Prostate gland (tissue), 2 donors: ENCODE measurements around the gene ADD2. TPM values are rescaled to one million over a fixed set of nuclear protein-coding genes. Genes with fewer than 3 reads are reported as not detected.

Experiments used
- DNase-seq: peaks from one replicate; pipeline ENCODE4 v3.0.0-alpha.2; 2019; ENCODE audit warnings: low spot score
- H3K27ac ChIP-seq, 2 donors: fragments of 200-600 bp; sonication (generic); 2 replicates each; pipeline ENCODE4 v1.5.1; 2017 to 2019
- H3K27me3 ChIP-seq: fragments of 200-600 bp; sonication (generic); replicated peaks from 2 replicates; pipeline ENCODE4 v1.5.1; 2019; ENCODE audit not compliant: insufficient read depth
- H3K36me3 ChIP-seq, 2 donors: fragments of 200-600 bp; sonication (generic); 1 replicate in 1 of 2; 2 replicates in 1 of 2; pipeline versions ENCODE4 v1.5.1 to v1.8.1; 2017 to 2019
- H3K4me1 ChIP-seq: fragments of 200-600 bp; sonication (generic); replicated peaks from 2 replicates; pipeline ENCODE4 v1.5.1; 2019
- H3K4me3 ChIP-seq, 2 donors: fragments of 200-600 bp; sonication (generic); 2 replicates each; pipeline ENCODE4 v1.5.1; 2017 to 2019
- H3K9me3 ChIP-seq: fragments of 200-600 bp; sonication (generic); 2 replicates; pipeline ENCODE4 v1.5.1; 2017
- POLR2A ChIP-seq: fragments of 450-650 bp; IDR thresholded peaks from one replicate; pipeline ENCODE4 v1.6.1; 2016; ENCODE audit warnings: antibody characterized with exemption, mild to moderate bottlenecking
- POLR2AphosphoS5 ChIP-seq: sonication (generic); formaldehyde crosslinking; IDR thresholded peaks from one replicate; pipeline ENCODE4 v1.6.1; 2017; ENCODE audit warnings: antibody characterized with exemption
- WGBS: methylation state at CpG from one replicate; pipeline ENCODE4 v1.1.5; 2018; 5-methylcytosine and 5-hydroxymethylcytosine counted together
- intact Hi-C: fragments of 100-400 bp; cut with DNase I; formaldehyde crosslinking; loops from one replicate; pipeline ENCODE4 v1.14.2; 2022
- total RNA-seq, 2 donors: library from RNA; depleted of rRNA; stranded (reverse); fragments of >200 nt; gene quantifications; one replicate each; pipeline ENCODE4 v1.1.0, GENCODE V29; 2016
- TF ChIP-seq, protein P1 (sequence below), 4 experiments: fragments of 200-600 bp in 2 of 4; fragments of 450-650 bp in 2 of 4; sonication (generic) in 2 of 4; IDR thresholded peaks; 1 replicate in 3 of 4; 2 replicates in 1 of 4; pipeline ENCODE4 v1.5.1; 2016 to 2019; ENCODE audit warnings: antibody characterized with exemption in 4 of 4, mild to moderate bottlenecking in 2 of 4, moderate library complexity in 2 of 4

The ADD2 gene
- total RNA-seq, 2 donors from 2014 or later: 0.32 to 3.1 TPM

DNA sequence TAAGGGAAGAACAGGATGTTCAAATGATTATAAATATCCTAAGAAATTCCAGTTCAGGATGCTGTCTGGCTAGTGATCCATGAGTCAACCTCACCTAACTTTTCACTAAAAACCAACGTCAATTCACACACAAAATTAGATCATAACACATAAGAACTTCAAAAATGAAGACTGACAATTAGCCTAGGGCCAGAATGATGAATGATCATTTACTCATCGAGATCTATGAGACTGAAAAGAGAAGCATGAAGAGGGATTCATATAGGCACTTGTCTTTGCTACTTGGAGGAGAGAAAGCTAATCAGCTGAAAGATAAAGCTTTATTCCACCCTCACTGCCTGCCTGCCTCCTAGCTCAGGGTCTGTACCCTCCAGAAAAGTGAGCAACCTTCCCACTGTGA is 29.8 kb downstream of the ADD2 start:
- no peak for DNase-seq
- H3K9me3 ChIP-seq: no peaks in the 10 kb centered on the region
- H3K36me3 ChIP-seq: no peaks in the 10 kb centered on the region
- TF ChIP-seq POLR2AphosphoS5 (no peak), POLR2A (no peak)
- TF ChIP-seq, protein P1, sequence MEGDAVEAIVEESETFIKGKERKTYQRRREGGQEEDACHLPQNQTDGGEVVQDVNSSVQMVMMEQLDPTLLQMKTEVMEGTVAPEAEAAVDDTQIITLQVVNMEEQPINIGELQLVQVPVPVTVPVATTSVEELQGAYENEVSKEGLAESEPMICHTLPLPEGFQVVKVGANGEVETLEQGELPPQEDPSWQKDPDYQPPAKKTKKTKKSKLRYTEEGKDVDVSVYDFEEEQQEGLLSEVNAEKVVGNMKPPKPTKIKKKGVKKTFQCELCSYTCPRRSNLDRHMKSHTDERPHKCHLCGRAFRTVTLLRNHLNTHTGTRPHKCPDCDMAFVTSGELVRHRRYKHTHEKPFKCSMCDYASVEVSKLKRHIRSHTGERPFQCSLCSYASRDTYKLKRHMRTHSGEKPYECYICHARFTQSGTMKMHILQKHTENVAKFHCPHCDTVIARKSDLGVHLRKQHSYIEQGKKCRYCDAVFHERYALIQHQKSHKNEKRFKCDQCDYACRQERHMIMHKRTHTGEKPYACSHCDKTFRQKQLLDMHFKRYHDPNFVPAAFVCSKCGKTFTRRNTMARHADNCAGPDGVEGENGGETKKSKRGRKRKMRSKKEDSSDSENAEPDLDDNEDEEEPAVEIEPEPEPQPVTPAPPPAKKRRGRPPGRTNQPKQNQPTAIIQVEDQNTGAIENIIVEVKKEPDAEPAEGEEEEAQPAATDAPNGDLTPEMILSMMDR (IDR thresholded peaks at IDR 0.05): no peak
- H3K27ac ChIP-seq: no peak overlapping the region
- H3K4me1 ChIP-seq: no peaks in the 10 kb centered on the region
- no peak overlapping the region for H3K4me3 ChIP-seq
- intact Hi-C loops: no loop called here
- H3K27me3 ChIP-seq: peaks cover 2% of the 10 kb centered on the region
- WGBS: 69% methylated on average over 2 of the region's 2 CpGs

GRCh38 chr2:70735071-70735470 is 32.9 kb downstream of the ADD2 start:
- no peaks in the 10 kb centered on the region for H3K9me3 ChIP-seq
- H3K4me3 ChIP-seq: no peak overlapping the region
- H3K27ac ChIP-seq: no peak overlapping the region
- H3K27me3 ChIP-seq: peaks cover 2% of the 10 kb centered on the region
- no peaks in the 10 kb centered on the region for H3K4me1 ChIP-seq
- WGBS: 58% methylated on average over 2 of the region's 2 CpGs
- TF ChIP-seq POLR2A (no peak), POLR2AphosphoS5 (no peak)
- TF ChIP-seq, protein P1 (IDR thresholded peaks at IDR 0.05): no peak
- DNase-seq: no peak
- intact Hi-C loops: no loop called here
- no peaks in the 10 kb centered on the region for H3K36me3 ChIP-seq

DNA sequence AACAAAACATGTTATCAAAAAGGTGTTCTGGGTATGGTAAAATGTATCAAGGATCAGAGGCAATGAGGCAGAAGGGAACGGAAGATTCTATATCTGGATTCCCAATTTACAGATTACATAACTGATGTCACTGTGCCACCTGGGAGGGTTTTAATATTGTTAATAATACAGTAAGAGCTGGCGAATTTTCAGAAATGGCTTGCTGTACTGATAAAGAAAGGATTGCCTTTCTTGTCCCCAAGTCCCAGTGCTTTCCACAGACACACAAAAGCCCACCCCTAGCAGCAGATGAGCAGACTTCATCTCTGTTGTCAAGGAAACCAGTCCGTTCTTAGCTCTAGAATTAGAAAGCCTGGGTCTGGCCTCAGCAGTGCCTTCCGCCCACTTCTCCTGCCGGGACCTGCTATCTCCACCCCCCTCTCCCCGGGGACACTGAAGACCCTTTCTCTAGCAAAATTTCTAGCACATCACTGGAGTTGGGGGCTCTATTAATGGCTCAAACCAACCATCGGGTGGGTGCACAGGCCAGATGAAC is 34.3 kb downstream of the ADD2 start:
- Histone ChIP-seq H3K27ac (no peak overlapping the region), H3K4me3 (no peak overlapping the region), H3K36me3 (no peaks in the 10 kb centered on the region), H3K4me1 (no peaks in the 10 kb centered on the region), H3K27me3 (peaks cover 2% of the 10 kb centered on the region), H3K9me3 (no peaks in the 10 kb centered on the region)
- intact Hi-C loops: no loop called here
- no peak for DNase-seq
- TF ChIP-seq POLR2AphosphoS5 (no peak), POLR2A (no peak)
- TF ChIP-seq, protein P1 (IDR thresholded peaks at IDR 0.05): no peak
- WGBS: 48% methylated on average over 7 of the region's 7 CpGs

GRCh38 chr2:70732766-70733645 is 35.0 kb downstream of the ADD2 start:
- Histone ChIP-seq H3K27me3 (peaks cover 2% of the 10 kb centered on the region), H3K4me1 (no peaks in the 10 kb centered on the region), H3K36me3 (no peaks in the 10 kb centered on the region), H3K27ac (no peak overlapping the region), H3K9me3 (no peaks in the 10 kb centered on the region), H3K4me3 (no peak overlapping the region)
- TF ChIP-seq, protein P1 (IDR thresholded peaks at IDR 0.05): no peak
- TF ChIP-seq POLR2AphosphoS5 (no peak), POLR2A (no peak)
- no peak for DNase-seq
- intact Hi-C loops: no loop called here
- WGBS: 59% methylated on average over 6 of the region's 6 CpGs

DNA sequence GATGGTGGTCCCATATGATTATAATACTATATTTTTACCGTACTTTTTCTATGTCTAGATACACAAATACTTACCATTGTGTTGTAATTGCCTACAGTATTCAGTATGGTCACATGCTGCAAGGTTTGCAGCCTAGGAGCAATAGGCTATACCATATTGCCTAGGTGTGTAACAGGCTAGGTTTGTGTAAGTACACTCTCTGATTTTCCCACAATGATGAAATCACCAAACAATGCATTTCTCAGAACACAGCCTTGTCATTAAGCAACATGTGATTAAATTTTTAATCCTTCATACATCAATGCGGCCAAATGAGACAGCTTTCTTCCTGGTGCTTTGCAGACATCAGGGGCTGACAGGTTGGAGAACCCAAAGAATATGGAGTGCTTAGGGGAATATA is 37.3 kb downstream of the ADD2 start:
- peaks cover 2% of the 10 kb centered on the region for H3K27me3 ChIP-seq
- TF ChIP-seq POLR2AphosphoS5 (no peak), POLR2A (no peak)
- TF ChIP-seq, protein P1 (IDR thresholded peaks at IDR 0.05): no peak
- H3K4me3 ChIP-seq: no peak overlapping the region
- intact Hi-C loops: no loop called here
- no peaks in the 10 kb centered on the region for H3K9me3 ChIP-seq
- no peak for DNase-seq
- WGBS: 92% methylated on average over 2 of the region's 2 CpGs
- no peaks in the 10 kb centered on the region for H3K4me1 ChIP-seq
- no peak overlapping the region for H3K27ac ChIP-seq
- H3K36me3 ChIP-seq: no peaks in the 10 kb centered on the region
